ENCODE measurements around the gene RAD51B. TPM values are rescaled to one million over a fixed set of nuclear protein-coding genes. Genes with fewer than 3 reads are reported as not detected.

The RAD51B gene
- total RNA-seq, 1 experiment from 2014 or later, result 20.0 TPM

DNA sequence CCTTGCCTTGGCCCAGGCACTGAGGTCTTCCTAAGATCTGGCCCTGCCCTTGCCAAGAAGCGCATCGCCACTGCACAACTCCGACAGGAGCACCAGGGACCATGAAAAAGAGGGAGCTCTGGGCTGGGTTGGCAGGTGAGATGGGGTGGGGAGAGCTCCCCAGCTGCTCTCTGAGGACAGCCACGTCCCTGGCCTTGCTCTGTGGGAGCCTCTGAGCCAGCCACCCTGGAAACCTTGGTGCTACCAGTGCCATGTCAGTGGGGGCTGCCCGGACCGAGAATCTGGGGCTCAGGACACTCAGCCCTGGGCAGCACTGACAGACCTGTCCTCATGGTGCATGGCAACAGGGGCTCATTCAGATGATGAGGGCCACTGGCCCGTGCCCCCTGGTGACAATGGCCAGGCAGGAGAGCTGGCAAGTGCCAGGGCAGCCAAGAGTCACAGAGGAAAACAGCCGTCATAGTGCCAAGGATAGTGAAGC lies 838.5 kb downstream of the RAD51B start:
- TF ChIP-seq POLR2A (IDR thresholded peaks at IDR 0.05; ENCODE audit: borderline replicate concordance, extremely low read depth, insufficient read depth, insufficient read length), result no peak
- TF ChIP-seq RAD21 (IDR thresholded peaks at IDR 0.05; ENCODE audit: low read depth), result no peak
- no peak for TF ChIP-seq YY1 (IDR thresholded peaks at IDR 0.05; ENCODE audit: extremely low read depth, insufficient replicate concordance, low read depth, low read length)
- TF ChIP-seq EGR1 (IDR thresholded peaks at IDR 0.05; ENCODE audit: low read depth), result no peak
- TF ChIP-seq SIN3A (IDR thresholded peaks at IDR 0.05; ENCODE audit: low read depth), result no peak
- TF ChIP-seq, protein P1, sequence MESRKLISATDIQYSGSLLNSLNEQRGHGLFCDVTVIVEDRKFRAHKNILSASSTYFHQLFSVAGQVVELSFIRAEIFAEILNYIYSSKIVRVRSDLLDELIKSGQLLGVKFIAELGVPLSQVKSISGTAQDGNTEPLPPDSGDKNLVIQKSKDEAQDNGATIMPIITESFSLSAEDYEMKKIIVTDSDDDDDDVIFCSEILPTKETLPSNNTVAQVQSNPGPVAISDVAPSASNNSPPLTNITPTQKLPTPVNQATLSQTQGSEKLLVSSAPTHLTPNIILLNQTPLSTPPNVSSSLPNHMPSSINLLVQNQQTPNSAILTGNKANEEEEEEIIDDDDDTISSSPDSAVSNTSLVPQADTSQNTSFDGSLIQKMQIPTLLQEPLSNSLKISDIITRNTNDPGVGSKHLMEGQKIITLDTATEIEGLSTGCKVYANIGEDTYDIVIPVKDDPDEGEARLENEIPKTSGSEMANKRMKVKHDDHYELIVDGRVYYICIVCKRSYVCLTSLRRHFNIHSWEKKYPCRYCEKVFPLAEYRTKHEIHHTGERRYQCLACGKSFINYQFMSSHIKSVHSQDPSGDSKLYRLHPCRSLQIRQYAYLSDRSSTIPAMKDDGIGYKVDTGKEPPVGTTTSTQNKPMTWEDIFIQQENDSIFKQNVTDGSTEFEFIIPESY (IDR thresholded peaks at IDR 0.05; ENCODE audit: extremely low read depth, insufficient replicate concordance, low read length), result no peak
- TF ChIP-seq EZH2phosphoT487 (IDR thresholded peaks at IDR 0.05; ENCODE audit: borderline replicate concordance), result no peak
- TF ChIP-seq MAX (IDR thresholded peaks at IDR 0.05), result no peak
- no peak for TF ChIP-seq SP1 (IDR thresholded peaks at IDR 0.05; ENCODE audit: low read depth)
- no peak for TF ChIP-seq EZH2 (IDR thresholded peaks at IDR 0.05)
- TF ChIP-seq ZNF274 (IDR thresholded peaks at IDR 0.05; ENCODE audit: low read depth, low read length), result no peak
- no peak for TF ChIP-seq ZFX (IDR thresholded peaks at IDR 0.05)
- TF ChIP-seq, protein P2, sequence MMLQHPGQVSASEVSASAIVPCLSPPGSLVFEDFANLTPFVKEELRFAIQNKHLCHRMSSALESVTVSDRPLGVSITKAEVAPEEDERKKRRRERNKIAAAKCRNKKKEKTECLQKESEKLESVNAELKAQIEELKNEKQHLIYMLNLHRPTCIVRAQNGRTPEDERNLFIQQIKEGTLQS (IDR thresholded peaks at IDR 0.05), result no peak
- no peak for TF ChIP-seq SRF (IDR thresholded peaks at IDR 0.05; ENCODE audit: low read depth)
- no peak for TF ChIP-seq ELF1 (IDR thresholded peaks at IDR 0.05; ENCODE audit: borderline replicate concordance, low read depth)
- no peak for TF ChIP-seq CBX3 (IDR thresholded peaks at IDR 0.05; ENCODE audit: low read depth)
- TF ChIP-seq, protein P3, sequence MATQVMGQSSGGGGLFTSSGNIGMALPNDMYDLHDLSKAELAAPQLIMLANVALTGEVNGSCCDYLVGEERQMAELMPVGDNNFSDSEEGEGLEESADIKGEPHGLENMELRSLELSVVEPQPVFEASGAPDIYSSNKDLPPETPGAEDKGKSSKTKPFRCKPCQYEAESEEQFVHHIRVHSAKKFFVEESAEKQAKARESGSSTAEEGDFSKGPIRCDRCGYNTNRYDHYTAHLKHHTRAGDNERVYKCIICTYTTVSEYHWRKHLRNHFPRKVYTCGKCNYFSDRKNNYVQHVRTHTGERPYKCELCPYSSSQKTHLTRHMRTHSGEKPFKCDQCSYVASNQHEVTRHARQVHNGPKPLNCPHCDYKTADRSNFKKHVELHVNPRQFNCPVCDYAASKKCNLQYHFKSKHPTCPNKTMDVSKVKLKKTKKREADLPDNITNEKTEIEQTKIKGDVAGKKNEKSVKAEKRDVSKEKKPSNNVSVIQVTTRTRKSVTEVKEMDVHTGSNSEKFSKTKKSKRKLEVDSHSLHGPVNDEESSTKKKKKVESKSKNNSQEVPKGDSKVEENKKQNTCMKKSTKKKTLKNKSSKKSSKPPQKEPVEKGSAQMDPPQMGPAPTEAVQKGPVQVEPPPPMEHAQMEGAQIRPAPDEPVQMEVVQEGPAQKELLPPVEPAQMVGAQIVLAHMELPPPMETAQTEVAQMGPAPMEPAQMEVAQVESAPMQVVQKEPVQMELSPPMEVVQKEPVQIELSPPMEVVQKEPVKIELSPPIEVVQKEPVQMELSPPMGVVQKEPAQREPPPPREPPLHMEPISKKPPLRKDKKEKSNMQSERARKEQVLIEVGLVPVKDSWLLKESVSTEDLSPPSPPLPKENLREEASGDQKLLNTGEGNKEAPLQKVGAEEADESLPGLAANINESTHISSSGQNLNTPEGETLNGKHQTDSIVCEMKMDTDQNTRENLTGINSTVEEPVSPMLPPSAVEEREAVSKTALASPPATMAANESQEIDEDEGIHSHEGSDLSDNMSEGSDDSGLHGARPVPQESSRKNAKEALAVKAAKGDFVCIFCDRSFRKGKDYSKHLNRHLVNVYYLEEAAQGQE (IDR thresholded peaks at IDR 0.05; ENCODE audit: low read depth), result no peak
- ChIA-PET CTCF (no interaction called here), RAD21 (ENCODE audit: low non-redundant PET in 1 of 2, low total read pairs in 2 of 2, uncharacterized antibody in 2 of 2, unreplicated experiment in 2 of 2) (no interaction called here), POLR2A (interaction anchor here (0.7 kb wide), 1 partner anchor 27 kb away, joined by 5 read pairs; no protein-coding TSS in a partner anchor)
- H3K79me2 ChIP-seq (ENCODE audit: insufficient read depth, low read length), result no peaks in the 10 kb centered on the region
- no peak overlapping the region for H3K4me3 ChIP-seq (replicated peaks in 1 of 2; ENCODE audit: low read depth in 1 of 2, low read length in 2 of 2)
- BruUV-seq (replicated peaks), result no TSS peak
- H3K9ac ChIP-seq (ENCODE audit: low read length), result no peak overlapping the region
- peaks cover 18 to 21% of the 10 kb centered on the region in 2 experiments; a peak in 2 of 4 replicates for H3K4me1 ChIP-seq (ENCODE audit: control insufficient read depth in 1 of 2, insufficient read depth in 2 of 2, low read length in 2 of 2)
- H3K27me3 ChIP-seq (ENCODE audit: insufficient read depth, low read length), result no peaks in the 10 kb centered on the region
- intact Hi-C loops (cut with micrococcal nuclease), result no loop called here
- no peaks in the 10 kb centered on the region for H3K36me3 ChIP-seq (ENCODE audit: control insufficient read depth in 1 of 2, insufficient read depth in 2 of 2, low read length in 2 of 2)
- H3K27ac ChIP-seq (ENCODE audit: low read depth, low read length), result no peak overlapping the region; the same call in 1 of the 2 replicates
- no peaks in the 10 kb centered on the region for H3K9me3 ChIP-seq (ENCODE audit: control insufficient read depth in 1 of 2, insufficient read depth in 1 of 2, low read depth in 1 of 2, low read length in 2 of 2)
- H2AFZ ChIP-seq (ENCODE audit: low read depth, low read length, poor library complexity, severe bottlenecking), result no peak overlapping the region
- no peaks in the 10 kb centered on the region for H3K9me2 ChIP-seq (ENCODE audit: insufficient read depth)
- H3K4me2 ChIP-seq (ENCODE audit: low read length), result no peak overlapping the region
- no peaks in the 10 kb centered on the region for H4K20me1 ChIP-seq (ENCODE audit: insufficient read depth)
- DNase-seq (ENCODE audit: low read depth, low spot score), result no peak
- ATAC-seq, result no peak

All from HCT116 (cell line).